Measurements from ENCODE around the gene POGLUT2.

POGLUT2 gene

DNA sequence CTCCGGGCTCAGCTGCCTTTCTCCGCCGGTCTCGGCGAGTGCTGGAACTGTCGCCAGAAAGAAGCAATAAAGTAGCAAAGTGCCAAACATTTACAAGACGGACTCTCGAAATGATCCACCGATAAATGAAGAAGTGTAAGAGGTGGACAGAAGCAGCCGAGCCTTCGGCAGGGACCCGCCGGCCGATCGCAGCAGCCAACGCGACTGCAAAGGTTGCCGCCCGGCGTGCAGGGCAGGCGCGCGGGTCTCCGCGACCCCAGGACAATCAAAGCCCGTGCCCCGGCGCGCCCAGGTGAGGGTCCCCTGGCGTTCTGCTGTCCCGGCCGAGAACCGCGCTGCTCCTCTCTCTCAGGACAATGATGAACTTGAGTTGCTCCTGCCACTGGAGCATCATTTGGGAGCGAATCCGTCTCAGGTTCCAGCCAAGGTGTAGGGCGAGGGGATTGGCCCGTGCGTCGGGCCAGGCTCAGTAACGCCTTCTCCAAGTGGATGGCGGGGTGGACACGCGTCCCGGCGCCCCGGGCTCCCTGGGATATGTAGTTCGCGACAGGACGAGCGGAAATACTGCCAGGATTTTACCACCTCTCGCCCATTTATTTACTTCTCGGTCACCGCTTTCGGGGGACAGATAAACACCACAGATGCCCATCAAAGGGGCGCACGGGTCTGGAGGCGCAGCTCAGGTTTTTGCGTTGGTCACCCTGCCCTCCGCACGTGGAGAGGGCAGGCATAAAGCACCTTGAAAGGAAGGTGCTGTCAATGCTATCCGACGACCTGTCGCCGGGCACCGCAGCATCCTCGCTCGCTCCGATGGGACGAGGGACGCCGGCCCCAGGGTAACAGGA, at the start of gene POGLUT2, which contains the start of gene BIVM:
Gene POGLUT2, minus strand, starts transcription at position 396 of the 845 bp plus-strand sequence. Its CDS starts 306 bp downstream, at position 90.
Gene BIVM, plus strand, starts transcription at position 539 of the 845 bp plus-strand sequence. CDS start 8,149 bp downstream, outside the sequence.
- DNase-seq (ENCODE audit: insufficient read length, low spot score) (peak; percentile 100), FAIRE-seq (peak; percentile 100)
- peak; percentile 55 for TF ChIP-seq POLR2A (IDR thresholded peaks at IDR 0.05; ENCODE audit: low read depth, low read length)

DNA sequence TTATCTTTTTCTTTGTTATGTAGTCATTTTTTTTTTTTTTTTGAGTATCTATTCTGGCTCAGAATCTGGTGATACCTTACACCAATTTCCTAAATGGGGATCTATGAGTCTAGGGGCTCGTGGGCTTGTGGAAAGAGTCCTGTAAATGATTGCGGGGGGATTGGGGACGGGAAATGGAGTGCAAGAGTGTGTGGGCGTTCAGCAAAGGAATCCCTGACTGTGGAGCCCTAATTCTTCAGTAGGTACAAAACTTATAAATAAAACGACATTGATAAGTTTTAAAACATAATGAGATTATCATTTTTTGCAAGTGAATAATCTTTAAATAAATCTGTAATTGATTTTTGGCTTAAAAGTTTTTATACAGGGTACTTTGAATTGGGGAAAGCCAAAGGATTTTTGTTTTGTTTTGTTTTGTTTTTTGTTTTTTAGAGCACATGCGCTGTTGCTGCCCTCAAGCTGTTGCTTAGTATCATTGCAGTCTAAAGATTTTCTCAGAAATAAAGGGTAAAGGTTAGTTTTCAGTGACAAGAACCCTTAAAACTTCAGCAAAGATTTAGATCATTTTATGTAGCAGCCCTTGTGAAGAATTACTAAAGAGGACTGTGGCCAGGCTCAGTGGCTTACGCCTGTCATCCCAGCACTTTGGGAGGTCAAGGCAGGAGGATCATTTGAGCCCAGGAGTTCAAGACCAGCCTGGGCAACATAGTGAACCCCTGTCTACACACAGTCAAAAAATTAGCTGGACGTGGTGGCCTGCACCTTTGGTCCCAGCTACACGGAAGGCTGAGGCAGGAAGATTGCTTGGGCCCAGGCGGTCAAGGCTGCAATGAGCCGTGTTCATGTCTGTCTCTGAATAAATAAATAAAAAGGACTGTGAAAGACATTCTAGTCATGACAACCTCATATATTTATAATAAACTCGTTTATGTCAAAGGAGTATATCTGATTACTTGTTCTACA, 48.8 kb upstream of the POGLUT2 start:
- peak; percentile 94 for FAIRE-seq
- DNase-seq (ENCODE audit: insufficient read length, low spot score): no peak
- TF ChIP-seq POLR2A (IDR thresholded peaks at IDR 0.05; ENCODE audit: low read depth, low read length): no peak

DNA sequence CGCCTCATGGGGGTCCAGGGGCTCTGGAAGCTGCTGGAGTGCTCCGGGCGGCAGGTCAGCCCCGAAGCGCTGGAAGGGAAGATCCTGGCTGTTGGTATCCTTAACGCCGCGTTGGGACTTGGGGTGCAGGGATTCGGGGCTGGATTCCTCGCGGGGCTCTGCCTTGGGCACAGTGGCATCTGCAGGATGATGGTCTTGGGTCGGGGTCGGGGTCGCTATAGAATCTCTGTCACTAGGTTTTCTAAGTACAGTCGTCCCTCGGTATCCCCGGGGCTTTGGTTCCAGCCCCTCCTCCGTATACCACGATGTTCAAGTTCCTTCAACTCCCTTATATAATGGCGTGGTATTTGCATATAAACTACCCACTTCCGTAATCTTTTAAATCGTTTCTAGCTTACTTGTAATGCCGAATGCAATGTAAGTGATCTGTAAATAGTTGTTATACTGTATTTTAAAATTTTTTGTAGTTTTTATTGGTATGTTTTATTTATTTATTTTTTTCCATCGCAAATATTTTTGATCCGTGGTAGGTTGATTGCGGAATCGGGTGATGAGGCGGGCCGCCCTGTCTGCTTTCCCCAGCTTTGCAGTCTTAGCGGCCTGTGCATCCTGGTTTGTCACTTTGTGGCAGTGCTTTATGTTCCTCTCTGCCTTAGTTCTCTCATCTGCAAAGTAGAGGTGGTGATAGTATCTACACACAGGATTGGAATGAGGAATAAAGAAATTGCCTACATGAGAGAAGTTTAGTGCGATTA, 47.7 kb upstream of the POGLUT2 start:
- TF ChIP-seq POLR2A (IDR thresholded peaks at IDR 0.05; ENCODE audit: low read depth, low read length): no peak
- DNase-seq (ENCODE audit: insufficient read length, low spot score): no peak
- FAIRE-seq: peak; percentile 55

DNA sequence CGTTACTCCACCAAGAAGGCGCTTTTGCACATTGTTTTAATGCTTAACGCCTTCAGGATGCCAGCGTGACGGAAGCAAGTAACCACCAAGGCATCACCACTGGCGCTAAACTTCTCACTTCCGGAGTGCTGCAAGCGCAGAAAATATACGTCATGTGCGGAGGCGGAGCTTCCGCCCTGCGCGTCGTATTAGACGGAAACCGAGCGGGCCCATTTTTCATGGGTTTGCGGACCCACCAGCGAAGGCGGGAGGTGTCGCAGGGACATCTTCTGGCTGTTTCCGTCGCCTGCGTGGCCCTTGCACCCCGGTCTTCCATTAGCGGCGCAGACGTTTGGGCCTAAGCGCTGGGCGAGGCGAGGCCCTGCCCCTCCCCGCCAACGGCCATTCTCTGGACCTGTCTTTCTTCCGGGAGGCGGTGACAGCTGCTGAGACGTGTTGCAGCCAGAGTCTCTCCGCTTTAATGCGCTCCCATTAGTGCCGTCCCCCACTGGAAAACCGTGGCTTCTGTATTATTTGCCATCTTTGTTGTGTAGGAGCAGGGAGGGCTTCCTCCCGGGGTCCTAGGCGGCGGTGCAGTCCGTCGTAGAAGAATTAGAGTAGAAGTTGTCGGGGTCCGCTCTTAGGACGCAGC, 47.0 kb upstream of the POGLUT2 start, which contains the start of gene ERCC5:
Gene ERCC5, plus strand, starts transcription at position 403 of the 631 bp plus-strand sequence. CDS start 235 bp downstream, outside the sequence.
- DNase-seq (ENCODE audit: insufficient read length, low spot score) (peak; percentile 79), FAIRE-seq (peak; percentile 100)
- peak; percentile 53; the same call in 1 of the 2 replicates for TF ChIP-seq POLR2A (IDR thresholded peaks at IDR 0.05; ENCODE audit: low read depth, low read length)

DNA sequence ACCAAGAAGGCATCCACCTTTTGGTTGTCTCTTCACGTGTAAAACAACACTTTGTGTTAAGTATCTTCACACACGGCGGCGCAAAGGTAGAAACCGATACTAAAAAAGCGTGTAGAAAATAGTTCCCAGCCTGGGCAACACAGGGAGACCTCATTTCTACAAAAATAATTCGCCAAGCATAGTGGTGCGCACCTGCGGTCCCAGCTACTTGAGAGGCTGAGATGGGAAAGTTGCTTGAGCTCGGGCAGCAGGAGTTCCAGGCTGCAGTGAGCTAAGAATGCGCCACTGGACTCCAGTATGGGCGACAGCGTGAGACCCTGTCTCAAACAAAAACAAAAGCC, 46.5 kb upstream of the POGLUT2 start:
- DNase-seq (ENCODE audit: insufficient read length, low spot score) (no peak), FAIRE-seq (no peak)
- TF ChIP-seq POLR2A (IDR thresholded peaks at IDR 0.05; ENCODE audit: low read depth, low read length): no peak

DNA sequence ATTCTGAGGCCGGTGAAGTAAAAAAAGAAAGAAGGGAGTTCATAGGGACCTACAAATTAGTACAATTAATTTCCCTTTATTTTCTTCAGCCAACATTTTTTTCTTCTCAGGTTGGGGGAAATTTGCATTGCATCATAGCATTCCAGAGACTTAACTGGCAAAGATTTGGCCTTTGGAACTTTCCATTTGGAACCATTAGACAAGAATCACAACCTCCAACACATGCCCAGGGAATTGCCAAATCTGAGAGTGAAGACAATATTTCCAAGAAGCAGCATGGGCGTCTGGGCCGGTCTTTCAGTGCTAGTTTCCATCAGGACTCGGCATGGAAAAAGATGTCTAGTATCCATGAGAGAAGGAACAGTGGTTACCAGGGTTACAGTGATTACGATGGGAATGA, 40.7 kb upstream of the POGLUT2 start:
- FAIRE-seq: no peak

DNA sequence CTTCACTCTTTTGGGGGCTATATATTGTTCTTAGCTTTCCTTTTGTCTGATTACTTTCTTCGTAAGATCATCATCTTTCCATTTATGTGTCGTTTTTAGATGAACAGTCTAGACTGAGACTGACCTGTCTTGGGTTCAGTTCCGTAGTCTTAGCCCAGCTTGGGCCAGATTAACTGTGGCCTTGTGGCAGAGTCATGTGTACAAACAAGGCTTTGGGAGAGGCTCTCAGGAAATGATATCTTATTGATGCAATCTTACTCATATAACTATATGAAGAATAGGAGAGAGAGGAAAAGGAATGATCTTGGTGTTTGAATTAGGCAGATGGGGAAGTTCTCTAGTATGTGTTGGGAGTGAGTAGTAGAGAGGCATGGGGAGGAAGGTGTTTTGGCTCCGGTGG, 40.2 kb upstream of the POGLUT2 start:
- DNase-seq (ENCODE audit: insufficient read length, low spot score) (no peak), FAIRE-seq (peak; percentile 6)
- TF ChIP-seq POLR2A (IDR thresholded peaks at IDR 0.05; ENCODE audit: low read depth, low read length): no peak

More for the DNA sequence above, 40.7 kb upstream of the POGLUT2 start:
- no peak for TF ChIP-seq POLR2A (IDR thresholded peaks at IDR 0.05; ENCODE audit: low read depth, low read length)
- DNase-seq (ENCODE audit: insufficient read length, low spot score): no peak

DNA sequence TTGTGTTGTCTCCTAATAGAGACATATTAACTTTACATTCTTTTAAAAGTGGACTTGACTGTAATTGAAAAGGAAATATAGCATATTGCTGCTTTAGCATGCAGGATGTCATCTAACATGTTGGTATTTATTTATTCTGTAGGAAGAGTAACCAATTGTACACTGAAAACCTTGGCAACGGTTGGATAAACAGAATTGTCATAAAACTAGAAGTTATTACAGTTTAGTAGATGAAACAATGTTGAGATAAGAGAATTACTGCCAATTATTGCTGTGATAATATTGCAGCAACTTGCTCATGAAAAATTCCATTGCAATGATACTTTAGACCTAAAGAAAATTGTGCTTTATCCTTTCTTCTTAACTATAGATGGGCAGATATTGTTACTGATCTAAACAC, 39.5 kb upstream of the POGLUT2 start:
- TF ChIP-seq POLR2A (IDR thresholded peaks at IDR 0.05; ENCODE audit: low read depth, low read length): no peak
- no peak for DNase-seq (ENCODE audit: insufficient read length, low spot score)
- FAIRE-seq: no peak

DNA sequence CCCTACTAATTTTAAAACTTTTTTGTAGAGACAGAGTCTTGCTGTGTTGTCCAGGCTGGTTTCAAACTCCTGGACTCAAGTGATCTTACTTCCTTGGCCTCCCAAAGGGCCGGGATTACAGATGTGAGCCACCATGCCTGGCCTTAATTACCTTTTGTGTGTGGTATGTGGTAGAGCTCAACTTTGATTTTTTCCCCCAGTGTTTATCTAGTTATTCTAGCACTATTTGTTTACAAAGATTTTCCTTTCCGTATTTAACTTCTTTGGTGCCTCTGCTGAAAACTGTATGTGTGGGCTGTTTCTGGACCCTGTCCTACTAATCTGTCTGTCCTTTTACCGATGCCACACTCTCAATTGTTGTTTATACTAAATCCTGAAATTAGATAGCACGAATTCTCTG, 37.7 kb upstream of the POGLUT2 start:
- no peak for DNase-seq (ENCODE audit: insufficient read length, low spot score)
- FAIRE-seq: peak; percentile 78
- no peak for TF ChIP-seq POLR2A (IDR thresholded peaks at IDR 0.05; ENCODE audit: low read depth, low read length)

DNA sequence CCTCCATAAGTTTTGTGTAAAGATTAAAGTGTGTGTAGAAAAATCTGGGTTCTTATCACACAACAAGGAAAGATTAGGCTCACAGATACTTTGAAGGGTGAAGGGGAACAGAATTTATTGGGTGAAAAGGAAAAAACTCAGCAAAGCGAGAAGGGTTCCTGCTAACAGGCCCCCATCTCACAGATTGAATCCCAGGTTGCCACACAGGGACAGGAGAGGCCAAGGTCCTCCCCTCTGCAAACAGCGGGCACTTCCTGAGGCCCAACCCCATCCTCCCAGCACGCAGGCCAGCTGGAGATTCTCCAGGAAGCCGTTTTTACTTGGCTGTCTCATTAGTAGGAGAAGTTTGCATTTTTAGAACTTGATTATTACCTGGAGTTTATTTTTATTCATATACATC, 31.9 kb upstream of the POGLUT2 start:
- TF ChIP-seq POLR2A (IDR thresholded peaks at IDR 0.05; ENCODE audit: low read depth, low read length): no peak
- no peak for DNase-seq (ENCODE audit: insufficient read length, low spot score)
- no peak for FAIRE-seq

DNA sequence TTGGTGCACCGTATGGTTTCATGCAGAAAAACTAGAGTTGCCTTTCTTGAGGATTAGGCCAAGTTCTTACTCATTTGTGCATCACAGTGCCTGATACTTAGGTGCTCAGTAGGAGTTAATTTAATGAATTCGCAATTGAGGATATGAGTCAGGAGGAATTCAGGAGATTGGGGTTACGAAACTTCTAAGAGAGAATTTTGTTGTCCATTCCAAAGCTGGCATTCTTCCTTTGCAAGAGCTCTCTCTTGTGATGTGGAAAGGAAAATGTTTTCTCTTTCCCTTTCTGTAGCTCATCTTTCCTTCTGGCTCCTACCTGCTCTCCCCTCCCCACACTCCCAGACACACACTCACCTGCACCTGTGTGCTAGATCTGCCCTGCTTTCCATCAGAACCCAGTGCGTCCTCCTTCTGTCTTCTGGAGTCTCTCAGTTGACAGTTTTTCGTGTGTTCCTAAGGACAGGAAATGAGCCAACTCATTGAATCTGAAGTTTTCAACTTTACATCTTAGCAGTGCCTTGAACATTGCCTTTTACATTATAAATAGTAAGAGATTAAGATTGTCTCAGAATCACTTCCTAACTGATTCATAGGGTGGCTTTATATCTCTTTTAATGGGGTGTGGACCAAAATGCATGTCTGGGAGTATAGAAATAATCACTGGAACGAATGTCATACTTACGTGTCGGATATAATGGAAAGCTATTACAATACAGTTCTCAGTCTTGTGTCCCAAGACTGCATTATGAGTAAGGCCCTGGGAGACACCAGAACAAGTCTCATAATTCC, 27.3 kb upstream of the POGLUT2 start:
- DNase-seq (ENCODE audit: insufficient read length, low spot score): peak; percentile 45
- TF ChIP-seq POLR2A (IDR thresholded peaks at IDR 0.05; ENCODE audit: low read depth, low read length): no peak
- peak; percentile 100 for FAIRE-seq

DNA sequence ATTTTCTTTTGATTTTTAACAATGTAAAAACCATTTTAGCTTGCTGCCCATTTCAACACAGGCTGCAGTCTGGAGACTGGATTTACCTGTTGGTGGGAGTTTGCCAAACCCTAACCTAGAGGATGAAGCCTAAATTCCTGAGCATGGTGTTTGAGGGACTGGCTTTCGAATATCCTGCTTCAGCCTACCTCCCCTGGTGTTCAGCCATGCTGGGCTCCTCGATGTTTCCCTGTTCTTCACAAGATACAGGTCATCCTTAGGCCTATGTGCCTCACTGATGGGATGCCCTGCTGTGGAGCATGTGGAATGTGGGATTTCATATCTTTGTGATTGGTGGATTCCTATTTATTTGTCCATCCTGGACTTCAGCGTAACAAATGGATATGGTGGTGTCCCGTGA, 26.6 kb upstream of the POGLUT2 start:
- TF ChIP-seq POLR2A (IDR thresholded peaks at IDR 0.05; ENCODE audit: low read depth, low read length): no peak
- no peak for DNase-seq (ENCODE audit: insufficient read length, low spot score)
- no peak for FAIRE-seq

Measured in H54 (cell line).